Measurements from ENCODE around the gene NGB.
"Not testable (repeated sequence)": the region's sequence is repeated elsewhere in the genome, so short reads cannot be mapped to it uniquely, and the experiment has no call there.

The NGB gene, protein sequence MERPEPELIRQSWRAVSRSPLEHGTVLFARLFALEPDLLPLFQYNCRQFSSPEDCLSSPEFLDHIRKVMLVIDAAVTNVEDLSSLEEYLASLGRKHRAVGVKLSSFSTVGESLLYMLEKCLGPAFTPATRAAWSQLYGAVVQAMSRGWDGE

DNA sequence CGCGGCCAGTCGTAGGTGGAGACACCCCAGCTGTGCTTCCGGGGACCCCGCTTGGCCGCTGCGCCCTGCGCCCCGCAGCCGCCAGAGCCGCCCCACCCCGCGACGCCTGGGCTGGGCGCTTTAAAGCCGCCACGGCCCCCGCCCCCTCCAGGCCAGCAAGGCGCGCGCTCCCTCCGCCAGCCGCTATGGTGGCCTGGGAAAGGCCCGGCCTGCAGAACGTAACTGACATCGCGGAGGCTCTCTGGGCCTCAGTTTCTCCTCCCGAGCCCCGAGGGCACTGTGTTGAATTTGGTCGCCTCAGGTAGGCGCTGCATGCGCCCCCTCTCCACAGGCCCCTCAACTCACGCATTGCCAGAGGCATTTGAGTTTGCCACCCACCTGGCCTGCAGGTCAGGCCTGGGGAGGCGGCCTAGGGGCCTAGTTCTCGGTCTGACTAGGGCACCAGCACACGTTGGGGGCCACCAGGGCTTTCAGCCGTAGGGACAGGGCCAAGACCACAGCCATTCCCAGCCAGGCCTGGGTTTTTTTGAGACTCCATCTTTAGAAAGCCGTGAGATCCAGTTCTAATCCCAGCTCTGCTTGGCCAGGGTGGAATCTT is at the start of gene NGB:
NGB (minus strand) TSS at position 94 of the 598 bp plus-strand sequence. CDS start 269 bp downstream, outside the sequence.
- no peak for DNase-seq (ENCODE audit: low read depth in 2 of 2)

DNA sequence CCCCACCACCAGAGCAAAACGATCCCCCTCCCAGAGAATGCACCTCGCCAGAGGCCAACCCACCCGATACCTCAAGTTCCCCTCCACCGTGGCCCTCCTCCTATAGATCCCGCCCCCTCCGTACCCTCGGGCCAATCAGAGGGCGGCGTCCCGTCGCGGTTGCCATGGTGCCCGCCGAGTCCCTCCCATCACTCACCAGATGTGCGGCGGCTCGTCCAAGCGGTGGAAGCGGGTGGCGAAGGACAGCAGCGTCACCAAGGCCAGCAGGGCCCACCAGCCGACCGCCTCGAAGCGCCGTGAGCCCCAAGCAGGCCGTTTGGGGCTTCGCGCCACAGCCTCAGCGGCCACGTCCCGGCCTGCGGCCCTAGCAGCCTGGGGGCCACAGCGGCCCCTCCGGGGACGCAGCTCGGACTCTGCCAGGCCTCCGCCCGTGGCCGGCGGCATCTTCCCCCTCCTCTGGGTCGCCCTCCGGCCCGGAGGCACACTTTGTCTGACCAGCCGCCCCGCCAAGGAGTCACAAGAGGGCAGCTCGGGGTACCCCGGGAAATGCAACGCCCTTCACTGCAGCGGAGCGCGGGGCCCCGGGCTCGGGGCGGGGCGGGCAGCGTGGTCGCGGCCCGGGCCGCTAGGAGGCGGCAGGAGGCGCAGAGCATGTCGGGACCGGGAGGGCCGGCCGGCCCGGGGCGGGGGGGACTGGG is 49.4 kb upstream of the NGB start, which contains the start of gene POMT2:
POMT2 (minus strand) TSS at position 646 of the 698 bp plus-strand sequence; CDS start at position 444, 202 bp downstream.
- DNase-seq (ENCODE audit: low read depth in 2 of 2): peak; percentile 57 to 58

DNA sequence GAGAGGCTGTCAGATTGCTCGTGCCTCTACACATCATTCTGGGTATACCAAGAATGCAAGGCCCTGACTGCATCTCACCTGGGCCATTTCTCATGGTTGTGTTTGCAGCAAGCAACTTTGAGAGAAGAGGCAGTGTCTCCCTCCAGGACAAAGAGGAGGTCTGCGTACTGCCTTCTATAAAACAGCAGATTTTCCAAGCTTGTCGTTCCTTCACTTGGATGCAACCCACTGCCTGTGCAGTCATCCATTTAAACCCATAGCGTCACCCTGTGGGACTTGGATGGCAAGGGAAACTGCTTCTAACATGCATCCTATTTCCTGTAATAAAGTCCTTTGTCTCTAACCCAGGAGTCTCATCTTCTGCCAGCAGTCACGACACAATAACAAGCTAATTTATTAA is 48.4 kb upstream of the NGB start:
- no peak for DNase-seq (ENCODE audit: low read depth in 2 of 2)

GRCh38 chr14:77318756-77319155 is 47.8 kb upstream of the NGB start:
- not testable (repeated sequence) for DNase-seq (ENCODE audit: low read depth in 2 of 2)

GRCh38 chr14:77318006-77318553 is 47.1 kb upstream of the NGB start:
- DNase-seq (ENCODE audit: low read depth in 2 of 2): no peak

GRCh38 chr14:77316872-77317301 is 45.9 kb upstream of the NGB start:
- DNase-seq (ENCODE audit: low read depth in 2 of 2): no peak

DNA sequence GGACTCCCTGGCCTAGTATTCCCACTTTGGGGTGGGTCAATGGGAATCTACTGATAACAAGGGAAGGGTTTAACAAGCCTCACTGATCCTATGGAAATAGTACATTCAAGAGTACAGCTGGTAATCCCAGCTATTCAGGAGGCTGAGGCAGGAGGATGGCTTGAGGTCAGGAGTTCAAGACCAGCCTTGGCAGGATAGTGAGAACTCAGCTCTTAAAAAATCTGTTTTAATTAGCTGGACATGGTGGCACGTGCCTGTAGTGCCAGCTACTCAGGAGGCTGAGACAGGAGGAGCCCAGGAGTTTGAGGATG is 45.1 kb upstream of the NGB start:
- no peak for DNase-seq (ENCODE audit: low read depth in 2 of 2)

DNA sequence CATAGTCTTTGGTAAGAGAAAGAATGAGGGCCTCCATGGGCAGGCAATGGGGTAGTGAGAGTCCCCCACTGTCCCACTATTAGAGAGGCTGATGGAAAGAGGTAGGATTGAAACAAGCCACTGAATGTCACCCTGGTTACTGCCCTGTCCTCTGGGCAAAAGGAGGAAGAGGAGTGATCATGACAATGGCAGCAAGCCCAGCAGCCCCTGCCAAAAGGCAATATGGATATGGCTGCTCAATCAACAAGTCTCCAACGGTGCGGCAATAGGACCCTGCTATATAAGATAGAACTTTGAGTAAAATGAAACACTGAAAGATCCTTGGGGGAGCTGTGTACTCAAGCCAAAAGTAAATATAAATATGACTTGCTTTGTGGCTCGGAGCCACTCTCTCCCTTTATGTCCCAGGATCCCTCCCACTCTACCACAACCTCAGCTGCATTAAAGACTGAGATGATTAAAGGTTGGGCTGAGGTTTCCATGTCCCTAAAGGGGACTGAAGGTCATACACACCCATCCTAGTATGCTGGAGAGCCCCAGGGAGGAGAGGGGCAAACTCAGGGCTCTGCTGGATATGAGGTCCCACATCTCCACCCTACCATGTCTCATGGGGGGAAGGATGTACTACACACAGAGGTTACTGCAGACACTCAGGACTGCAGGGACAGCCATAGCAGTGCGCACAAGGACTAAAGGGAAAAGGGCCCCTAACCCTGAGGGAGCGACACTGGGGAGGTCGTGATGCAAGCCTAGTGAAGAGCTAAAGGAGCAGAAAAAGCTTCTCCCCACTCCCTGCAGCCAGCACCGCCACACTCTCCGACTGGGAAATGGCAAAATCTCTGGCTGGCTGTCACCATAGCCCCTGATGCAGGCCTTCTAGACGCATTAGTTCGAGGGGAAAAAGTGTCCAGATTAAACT is 43.8 kb upstream of the NGB start:
- DNase-seq (ENCODE audit: low read depth in 2 of 2): no peak

DNA sequence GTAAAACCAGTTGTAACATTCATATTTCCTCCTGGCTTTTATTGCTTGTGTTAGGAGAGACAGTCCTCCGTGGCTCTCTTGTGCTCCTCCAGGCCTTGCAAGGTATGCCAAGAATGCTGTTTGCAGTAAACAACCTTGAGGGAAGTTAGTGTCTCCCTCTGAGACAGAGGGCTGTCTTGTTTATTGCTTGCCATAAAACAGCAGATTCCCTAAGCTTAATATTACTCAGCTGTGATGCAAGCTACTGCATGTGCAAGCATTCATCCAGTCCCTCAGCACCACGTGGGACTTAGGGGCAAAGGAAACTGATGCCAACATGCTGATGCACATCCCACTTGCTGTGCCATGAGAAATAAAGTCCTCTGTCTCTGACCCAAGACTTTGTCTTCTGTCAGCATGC is 43.0 kb upstream of the NGB start:
- DNase-seq (ENCODE audit: low read depth in 2 of 2): peak in 1 of 2 experiments; percentile 30

DNA sequence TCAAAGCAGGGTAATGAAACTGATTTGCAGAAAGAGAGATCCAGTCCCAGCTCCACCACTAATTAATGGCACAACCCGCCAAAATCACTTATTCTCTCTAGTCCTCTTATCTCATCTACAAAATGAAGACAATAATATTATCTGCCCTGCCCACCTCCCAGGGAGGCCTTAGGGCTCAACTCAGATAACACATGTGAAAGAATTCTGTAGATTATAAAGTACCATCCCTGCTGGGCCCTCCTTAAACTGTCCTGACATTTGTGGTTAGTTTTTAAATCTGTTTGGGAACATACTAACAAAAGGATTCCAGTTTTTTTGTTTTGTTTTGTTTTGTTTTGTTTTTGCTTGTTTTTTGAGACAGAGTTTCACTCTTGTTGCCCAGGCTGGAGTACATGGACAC is 42.4 kb upstream of the NGB start:
- DNase-seq (ENCODE audit: low read depth in 2 of 2): no peak

DNA sequence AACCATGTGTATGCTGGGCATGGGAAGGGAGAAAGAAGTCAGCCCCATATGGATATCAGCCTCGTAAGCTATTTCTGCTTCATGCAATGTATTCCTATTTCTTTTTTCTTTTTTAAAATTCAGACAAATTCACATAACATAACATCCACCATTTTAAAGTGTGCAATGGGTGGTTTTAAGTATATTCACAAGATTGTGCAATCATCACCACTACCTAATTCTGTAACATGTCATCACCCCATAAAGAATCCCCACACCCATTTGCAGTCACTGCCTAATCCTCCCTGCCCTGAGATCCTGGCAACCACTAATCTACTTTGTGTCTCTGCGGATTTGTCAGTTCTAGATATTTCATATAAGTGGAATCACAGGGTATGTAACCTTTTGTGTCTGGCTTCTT is 40.2 kb upstream of the NGB start:
- DNase-seq (ENCODE audit: low read depth in 2 of 2): peak in 1 of 2 experiments; percentile 22

GRCh38 chr14:77310026-77310425 is 39.0 kb upstream of the NGB start:
- DNase-seq (ENCODE audit: low read depth in 2 of 2): no peak

DNA sequence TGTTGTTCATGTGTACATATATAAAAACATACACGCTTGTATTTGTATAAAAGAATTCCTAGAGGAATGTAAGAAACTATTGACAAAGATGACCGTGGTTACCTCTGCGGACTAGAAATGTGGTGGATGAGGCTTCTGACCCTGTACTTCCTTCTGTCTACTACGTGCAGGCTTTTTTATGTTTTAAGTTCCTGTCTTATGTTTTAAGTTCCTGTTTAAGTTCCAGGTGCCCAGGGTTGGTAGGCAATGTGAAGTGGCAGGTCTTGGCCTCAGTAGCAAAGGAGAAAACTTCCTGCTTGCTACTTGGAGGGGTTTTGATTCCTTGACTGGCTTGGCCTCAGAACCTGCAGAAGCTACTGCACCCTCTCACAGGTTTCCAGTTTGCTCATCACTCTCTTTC is 38.1 kb upstream of the NGB start:
- DNase-seq (ENCODE audit: low read depth in 2 of 2): no peak

DNA sequence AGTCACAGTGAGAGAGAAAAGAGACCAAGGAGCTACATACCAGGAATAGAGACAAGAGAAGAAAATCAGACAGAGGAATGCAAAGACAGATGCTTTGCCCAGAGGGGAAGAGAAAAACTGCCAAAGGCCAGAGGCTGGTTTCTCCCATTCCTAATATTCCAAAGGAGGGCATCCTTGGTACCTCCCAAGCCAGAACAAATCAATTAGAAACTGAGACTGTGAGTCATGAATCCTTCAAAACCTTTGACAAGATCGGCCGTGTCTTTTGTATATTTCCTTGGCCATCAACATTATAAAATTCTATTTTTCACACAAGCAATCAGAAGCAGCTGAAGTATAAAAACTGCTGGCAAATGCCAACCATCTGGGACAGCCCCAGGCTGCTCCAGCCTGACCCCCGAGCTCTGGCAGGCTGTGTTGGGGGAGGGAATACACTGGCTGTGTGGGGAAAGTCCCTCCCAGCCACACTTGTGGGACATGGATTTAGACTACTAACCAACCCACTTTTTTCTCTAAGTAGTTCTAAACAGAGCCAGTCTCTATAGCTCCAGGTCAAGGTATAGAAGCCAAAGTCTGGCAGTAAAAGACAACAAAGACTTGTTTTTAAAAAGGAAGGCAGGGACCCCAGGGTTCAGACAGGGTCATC is 36.0 kb upstream of the NGB start:
- DNase-seq (ENCODE audit: low read depth in 2 of 2): no peak

DNA sequence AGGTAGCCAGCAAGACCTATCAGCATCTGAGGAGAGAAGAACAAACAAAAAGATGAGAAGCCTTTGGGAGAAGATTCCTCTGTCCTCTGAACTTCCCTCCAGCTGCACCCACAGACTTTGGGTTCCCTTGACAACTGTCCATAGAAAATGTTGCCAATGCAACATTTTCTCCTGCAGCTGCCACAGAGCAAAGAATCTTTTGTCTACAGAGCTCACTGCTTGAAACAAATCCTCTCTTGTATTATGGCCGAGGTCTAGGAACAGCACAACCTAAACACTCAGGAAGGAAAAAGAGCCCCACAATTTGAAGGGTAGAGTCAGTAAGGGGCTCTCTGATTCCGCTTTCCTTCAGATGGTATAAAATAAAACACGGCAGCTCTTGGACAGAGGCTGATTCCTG is 35.4 kb upstream of the NGB start:
- no peak for DNase-seq (ENCODE audit: low read depth in 2 of 2)

GRCh38 chr14:77305696-77306095 is 34.7 kb upstream of the NGB start:
- DNase-seq (ENCODE audit: low read depth in 2 of 2): no peak

DNA sequence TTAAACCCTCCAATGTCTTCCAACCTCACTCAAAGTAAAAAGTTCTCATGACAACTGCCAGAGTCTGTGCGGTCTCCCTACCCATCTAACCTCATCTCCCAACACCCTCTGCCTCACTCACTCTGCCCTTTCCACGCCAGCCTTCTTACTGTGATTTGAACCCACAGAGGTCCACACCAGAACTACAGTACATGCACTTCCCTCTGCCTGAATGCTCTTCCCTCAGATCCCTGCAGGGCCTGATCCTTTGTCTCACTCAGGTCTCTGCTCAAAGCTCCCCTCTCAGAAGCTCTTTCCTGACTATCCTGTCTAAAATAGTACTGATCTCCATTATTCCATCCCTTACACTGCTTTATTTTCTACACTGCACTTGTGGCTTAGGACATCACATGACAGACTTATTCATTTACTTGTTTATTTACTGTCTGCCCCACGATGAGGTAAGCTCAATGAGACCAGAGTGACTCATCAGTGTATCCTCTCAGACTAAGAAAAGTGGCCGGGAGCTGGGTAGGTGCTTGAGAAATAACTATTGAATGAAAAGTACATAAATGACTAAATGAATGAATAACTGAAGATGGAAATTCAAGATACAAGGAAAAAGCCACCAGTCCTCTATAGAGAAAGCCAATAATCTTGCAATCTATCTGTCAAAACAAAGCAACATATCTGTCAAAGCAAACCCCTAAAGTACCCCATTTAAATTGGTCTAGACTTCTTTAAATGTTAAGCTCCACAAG is 32.6 kb upstream of the NGB start:
- DNase-seq (ENCODE audit: low read depth in 2 of 2): peak; percentile 39 to 52

DNA sequence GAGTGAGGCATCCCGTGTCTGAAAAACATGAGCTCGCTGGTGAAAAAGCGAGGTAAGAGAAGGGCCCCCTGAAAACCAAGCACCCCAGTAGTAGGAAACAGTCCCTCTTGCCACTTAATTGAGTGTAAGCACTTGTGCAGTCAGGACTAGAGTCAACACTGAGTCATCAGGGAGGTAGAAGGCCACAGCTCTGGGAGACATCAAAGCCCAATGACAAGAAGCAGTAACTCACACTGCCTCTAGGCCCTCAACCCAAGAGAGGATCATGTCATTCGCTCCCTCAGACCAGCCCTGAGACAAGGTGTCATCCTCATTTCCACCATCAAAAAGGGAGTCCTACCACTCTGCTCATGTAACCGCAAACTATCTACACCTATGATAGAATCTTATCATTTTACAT is 31.9 kb upstream of the NGB start:
- DNase-seq (ENCODE audit: low read depth in 2 of 2): no peak

- peak in 1 of 2 experiments; percentile 22 for DNase-seq (ENCODE audit: low read depth in 2 of 2)
These were observed 30.1 kb upstream of the NGB start for GRCh38 chr14:77301103-77301502.

DNA sequence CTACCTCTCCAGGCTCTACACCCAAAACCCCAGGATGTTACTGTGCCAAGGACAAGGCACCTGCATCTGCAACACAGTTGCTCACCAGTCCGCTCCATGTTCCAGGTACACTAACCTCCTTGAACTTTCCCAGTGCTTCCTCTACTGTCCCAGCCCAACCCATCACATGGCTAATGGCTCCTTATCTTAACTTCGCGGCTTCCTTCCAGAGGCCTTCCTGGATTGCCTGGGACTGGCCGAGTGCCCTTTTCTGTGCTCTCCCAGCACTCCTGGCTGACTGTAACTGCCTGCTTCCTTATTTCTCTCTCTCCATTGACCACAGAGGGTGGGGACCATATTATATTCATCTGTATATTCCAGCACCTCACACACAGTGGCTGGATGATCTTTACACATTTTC is 28.8 kb upstream of the NGB start:
- no peak for DNase-seq (ENCODE audit: low read depth in 2 of 2)

- DNase-seq (ENCODE audit: low read depth in 2 of 2): no peak
These were observed 25.9 kb upstream of the NGB start for GRCh38 chr14:77296906-77297305.
